Activated CD4-positive, alpha-beta T cell treated with anti-CD3 and anti-CD28 coated beads, Interleukin-2, Interleukin-6, amounts not matched to agents 100 ng/mL and 50 ng/mL, durations not matched to agents 16 hours and 8 hours (primary cell): Measurements from ENCODE around the gene GLE1.
"Not testable (repeated sequence)": the region's sequence is repeated elsewhere in the genome, so short reads cannot be mapped to it uniquely, and the experiment has no call there.

Source experiments
- DNase-seq: peaks from one replicate; pipeline ENCODE4 v3.0.0-alpha.2; 2020

GLE1 gene

GRCh38 chr9:128497824-128498610 is 6.5 kb upstream of the GLE1 start:
- DNase-seq, result no peak

GRCh38 chr9:128498911-128499310 is 5.6 kb upstream of the GLE1 start:
- no peak for DNase-seq

GRCh38 chr9:128499920-128500319 is 4.6 kb upstream of the GLE1 start:
- no peak for DNase-seq

GRCh38 chr9:128503415-128503825 is 1.1 kb upstream of the GLE1 start:
- DNase-seq, result not testable (repeated sequence)

- no peak for DNase-seq
Measured at GRCh38 chr9:128503870-128504269, 649 bp upstream of the GLE1 start.

- DNase-seq, result no peak
Measured at GRCh38 chr9:128505414-128505765, 871 bp downstream of the GLE1 start.

- not testable (repeated sequence) for DNase-seq
Measured at GRCh38 chr9:128505906-128506305, 1.4 kb downstream of the GLE1 start.

- DNase-seq, result no peak
Measured at GRCh38 chr9:128512820-128513219, 8.3 kb downstream of the GLE1 start.

- no peak for DNase-seq
Measured at GRCh38 chr9:128521956-128522355, 17.4 kb downstream of the GLE1 start.

GRCh38 chr9:128523199-128523925 is 18.8 kb downstream of the GLE1 start:
- no peak for DNase-seq

- no peak for DNase-seq
Measured at GRCh38 chr9:128526720-128527119, 22.2 kb downstream of the GLE1 start.

- DNase-seq, result no peak
Measured at GRCh38 chr9:128528445-128529160, 24.1 kb downstream of the GLE1 start.

- no peak for DNase-seq
Measured at GRCh38 chr9:128529191-128529590, 24.7 kb downstream of the GLE1 start.

GRCh38 chr9:128532581-128532980 is 28.1 kb downstream of the GLE1 start:
- DNase-seq, result no peak

- DNase-seq, result no peak
Measured at GRCh38 chr9:128540634-128541360, 36.3 kb downstream of the GLE1 start.

GRCh38 chr9:128546504-128546903 is 42.0 kb downstream of the GLE1 start:
- DNase-seq, result no peak

- DNase-seq, result no peak
Measured at GRCh38 chr9:128548876-128549275, 44.4 kb downstream of the GLE1 start.

GRCh38 chr9:128550226-128550625 is 45.7 kb downstream of the GLE1 start:
- DNase-seq, result peak; percentile 42

- DNase-seq, result no peak
Measured at GRCh38 chr9:128550770-128551656, 46.5 kb downstream of the GLE1 start.

GRCh38 chr9:128551657-128552152 is 47.2 kb downstream of the GLE1 start:
- no peak for DNase-seq

- DNase-seq, result peak; percentile 97
Measured at GRCh38 chr9:128552153-128552743, 47.7 kb downstream of the GLE1 start, which contains the start of gene SPTAN1. Gene SPTAN1 (plus strand): TSS chr9:128552587. CDS start chr9:128566741, 14,154 bp downstream.
